Uterus (tissue), 4 donors: Measurements from ENCODE around the gene F10. TPM values are rescaled to one million over a fixed set of nuclear protein-coding genes. Genes with fewer than 3 reads are reported as not detected.

Source experiments
- DNase-seq, 2 donors: peaks; one replicate each; pipeline ENCODE4 v3.0.0-alpha.2; 2019 to 2020
- H3K27ac ChIP-seq, 2 donors: fragments of 200-600 bp; sonication (generic); 1 replicate in 1 of 2; 2 replicates in 1 of 2; pipeline ENCODE4 v1.5.1; 2016 to 2018
- H3K27me3 ChIP-seq, 2 donors: fragments of 200-600 bp; sonication (generic); one replicate each; pipeline ENCODE4 v1.5.1; 2018 to 2019; ENCODE audit warnings: control low read depth in 1 of 2
- H3K36me3 ChIP-seq, 2 donors: fragments of 200-600 bp; sonication (generic); one replicate each; pipeline ENCODE4 v1.5.1; 2019; ENCODE audit warnings: control low read depth in 1 of 2
- H3K4me1 ChIP-seq, 2 donors: fragments of 200-600 bp; sonication (generic); one replicate each; pipeline ENCODE4 v1.5.1; 2018 to 2019; ENCODE audit warnings: control low read depth in 1 of 2
- H3K4me3 ChIP-seq, 2 donors: fragments of 200-600 bp; sonication (generic); 1 replicate in 1 of 2; 2 replicates in 1 of 2; pipeline ENCODE4 v1.5.1; 2018 to 2019; ENCODE audit warnings: mild to moderate bottlenecking in 1 of 2
- H3K9me3 ChIP-seq, 2 donors: fragments of 200-600 bp; sonication (generic); one replicate each; pipeline ENCODE4 v1.5.1; 2019; ENCODE audit warnings: control low read depth in 1 of 2
- POLR2A ChIP-seq, 2 donors: fragments of 450-650 bp; IDR thresholded peaks; one replicate each; pipeline ENCODE4 v1.6.1; 2016; ENCODE audit warnings: antibody characterized with exemption in 2 of 2, mild to moderate bottlenecking in 1 of 2, moderate library complexity in 1 of 2
- intact Hi-C: fragments of 100-400 bp; cut with DNase I; formaldehyde crosslinking; loops from one replicate; pipeline ENCODE4 v1.15.1; 2023; ENCODE audit warnings: low total_unique reads
- total RNA-seq, 4 donors: library from RNA; depleted of rRNA in 3 of 4; stranded (reverse); fragments of >200 nt in 3 of 4; gene quantifications; one replicate each; pipeline versions ENCODE4 v1.1.0 to v1.2.4, GENCODE V29; 2014 to 2023
- TF ChIP-seq, protein P1 (sequence below), 4 experiments: fragments of 200-600 bp in 2 of 4; fragments of 450-650 bp in 2 of 4; sonication (generic) in 2 of 4; IDR thresholded peaks; one replicate each; pipeline ENCODE4 v1.5.1; 2016 to 2019; ENCODE audit warnings: antibody characterized with exemption in 4 of 4, mild to moderate bottlenecking in 2 of 4, moderate library complexity in 1 of 4
- donor health status: DM: yes; HTN: yes; CAD: no.

F10 gene
- total RNA-seq, 4 donors from 2014 or later = 6.8 to 56.8 (median 12.1) TPM

DNA sequence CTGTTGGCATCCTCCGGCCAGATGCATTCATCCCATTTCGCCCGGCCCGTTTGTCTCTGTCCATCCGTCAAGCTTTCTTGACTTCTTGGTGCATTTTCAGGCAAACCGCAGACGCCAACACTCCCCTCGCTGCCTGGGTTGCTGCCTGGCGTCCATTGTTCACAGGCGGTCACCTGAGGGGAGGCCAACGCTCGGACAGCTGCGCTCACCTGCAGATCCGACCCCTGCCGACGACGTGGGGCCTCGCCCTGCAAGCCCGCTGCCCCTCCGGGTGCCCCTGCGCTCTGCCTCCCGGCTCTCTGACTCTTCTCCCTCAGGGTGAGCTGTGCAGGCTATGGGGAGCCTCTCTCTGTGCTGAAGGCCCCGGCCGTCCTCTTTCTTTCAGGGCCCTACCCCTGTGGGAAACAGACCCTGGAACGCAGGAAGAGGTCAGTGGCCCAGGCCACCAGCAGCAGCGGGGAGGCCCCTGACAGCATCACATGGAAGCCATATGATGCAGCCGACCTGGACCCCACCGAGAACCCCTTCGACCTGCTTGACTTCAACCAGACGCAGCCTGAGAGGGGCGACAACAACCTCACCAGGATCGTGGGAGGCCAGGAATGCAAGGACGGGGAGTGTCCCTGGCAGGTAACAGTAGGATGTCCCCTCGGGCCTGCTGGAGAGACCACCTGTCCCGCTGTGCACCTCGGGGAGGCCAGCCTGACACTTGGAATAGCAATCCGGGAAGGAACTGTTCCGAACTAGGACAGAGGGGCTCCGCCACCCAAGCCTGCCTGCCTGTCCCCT, 21.1 kb downstream of the F10 start:
- no peak overlapping the region for H3K27ac ChIP-seq
- no peaks in the 10 kb centered on the region for H3K4me1 ChIP-seq
- intact Hi-C loops = no loop called here
- H3K27me3 ChIP-seq = no peaks in the 10 kb centered on the region
- H3K4me3 ChIP-seq = no peak overlapping the region
- TF ChIP-seq POLR2A (IDR thresholded peaks at IDR 0.05) = no peak
- TF ChIP-seq, protein P1, sequence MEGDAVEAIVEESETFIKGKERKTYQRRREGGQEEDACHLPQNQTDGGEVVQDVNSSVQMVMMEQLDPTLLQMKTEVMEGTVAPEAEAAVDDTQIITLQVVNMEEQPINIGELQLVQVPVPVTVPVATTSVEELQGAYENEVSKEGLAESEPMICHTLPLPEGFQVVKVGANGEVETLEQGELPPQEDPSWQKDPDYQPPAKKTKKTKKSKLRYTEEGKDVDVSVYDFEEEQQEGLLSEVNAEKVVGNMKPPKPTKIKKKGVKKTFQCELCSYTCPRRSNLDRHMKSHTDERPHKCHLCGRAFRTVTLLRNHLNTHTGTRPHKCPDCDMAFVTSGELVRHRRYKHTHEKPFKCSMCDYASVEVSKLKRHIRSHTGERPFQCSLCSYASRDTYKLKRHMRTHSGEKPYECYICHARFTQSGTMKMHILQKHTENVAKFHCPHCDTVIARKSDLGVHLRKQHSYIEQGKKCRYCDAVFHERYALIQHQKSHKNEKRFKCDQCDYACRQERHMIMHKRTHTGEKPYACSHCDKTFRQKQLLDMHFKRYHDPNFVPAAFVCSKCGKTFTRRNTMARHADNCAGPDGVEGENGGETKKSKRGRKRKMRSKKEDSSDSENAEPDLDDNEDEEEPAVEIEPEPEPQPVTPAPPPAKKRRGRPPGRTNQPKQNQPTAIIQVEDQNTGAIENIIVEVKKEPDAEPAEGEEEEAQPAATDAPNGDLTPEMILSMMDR (IDR thresholded peaks at IDR 0.05) = no peak
- DNase-seq = no peak
- no peaks in the 10 kb centered on the region for H3K36me3 ChIP-seq
- no peaks in the 10 kb centered on the region for H3K9me3 ChIP-seq

DNA sequence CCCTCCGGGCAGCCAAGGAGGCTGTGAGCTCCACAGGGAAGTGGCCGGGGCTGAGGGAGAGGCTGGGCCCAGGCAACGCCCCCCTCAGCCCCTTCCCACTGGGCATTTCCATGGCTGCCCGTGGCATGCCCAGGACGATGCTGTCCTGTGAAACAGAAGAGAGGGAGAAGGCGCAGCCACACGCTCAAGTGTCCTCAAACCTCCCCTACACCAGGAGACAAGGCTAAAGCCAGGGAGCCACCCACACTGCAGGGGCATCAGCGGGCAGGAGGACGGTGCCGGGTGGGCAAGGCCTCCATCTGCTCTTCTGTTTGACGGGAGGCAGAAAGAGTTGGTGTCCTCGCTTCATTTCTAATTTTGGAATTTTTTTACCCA, 21.6 kb downstream of the F10 start:
- DNase-seq = no peak
- H3K9me3 ChIP-seq = no peaks in the 10 kb centered on the region
- intact Hi-C loops = no loop called here

DNA sequence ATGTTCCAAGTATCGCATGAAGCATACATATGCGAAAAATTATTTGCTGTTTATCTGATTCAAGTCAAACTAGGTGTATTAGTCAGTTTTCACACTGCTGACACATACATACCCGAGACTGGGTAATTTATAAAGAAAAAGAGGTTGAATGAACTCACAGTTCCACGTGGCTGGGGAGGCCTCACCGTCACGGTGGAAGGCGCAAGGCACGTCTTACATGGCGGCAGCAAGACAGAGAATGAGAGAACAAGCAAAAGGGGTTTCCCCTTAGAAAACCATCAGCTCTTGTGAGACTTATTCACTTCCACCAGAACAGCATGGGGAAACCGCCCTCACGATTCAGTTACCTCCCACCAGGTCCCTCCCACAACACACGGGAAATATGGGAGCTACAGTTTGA, 22.9 kb downstream of the F10 start:
- H3K9me3 ChIP-seq = no peaks in the 10 kb centered on the region
- no peaks in the 10 kb centered on the region for H3K36me3 ChIP-seq
- no peak for DNase-seq
- intact Hi-C loops = no loop called here
- H3K4me3 ChIP-seq = no peak overlapping the region
- H3K27me3 ChIP-seq = no peaks in the 10 kb centered on the region
- TF ChIP-seq, protein P1 (IDR thresholded peaks at IDR 0.05) = no peak
- TF ChIP-seq POLR2A (IDR thresholded peaks at IDR 0.05) = no peak
- H3K4me1 ChIP-seq = no peaks in the 10 kb centered on the region
- H3K27ac ChIP-seq = no peak overlapping the region

More for the DNA sequence above, 21.6 kb downstream of the F10 start:
- no peak overlapping the region for H3K4me3 ChIP-seq
- no peaks in the 10 kb centered on the region for H3K36me3 ChIP-seq
- no peaks in the 10 kb centered on the region for H3K27me3 ChIP-seq
- H3K27ac ChIP-seq = no peak overlapping the region
- TF ChIP-seq POLR2A (IDR thresholded peaks at IDR 0.05) = no peak
- TF ChIP-seq, protein P1 (IDR thresholded peaks at IDR 0.05) = no peak
- no peaks in the 10 kb centered on the region for H3K4me1 ChIP-seq

DNA sequence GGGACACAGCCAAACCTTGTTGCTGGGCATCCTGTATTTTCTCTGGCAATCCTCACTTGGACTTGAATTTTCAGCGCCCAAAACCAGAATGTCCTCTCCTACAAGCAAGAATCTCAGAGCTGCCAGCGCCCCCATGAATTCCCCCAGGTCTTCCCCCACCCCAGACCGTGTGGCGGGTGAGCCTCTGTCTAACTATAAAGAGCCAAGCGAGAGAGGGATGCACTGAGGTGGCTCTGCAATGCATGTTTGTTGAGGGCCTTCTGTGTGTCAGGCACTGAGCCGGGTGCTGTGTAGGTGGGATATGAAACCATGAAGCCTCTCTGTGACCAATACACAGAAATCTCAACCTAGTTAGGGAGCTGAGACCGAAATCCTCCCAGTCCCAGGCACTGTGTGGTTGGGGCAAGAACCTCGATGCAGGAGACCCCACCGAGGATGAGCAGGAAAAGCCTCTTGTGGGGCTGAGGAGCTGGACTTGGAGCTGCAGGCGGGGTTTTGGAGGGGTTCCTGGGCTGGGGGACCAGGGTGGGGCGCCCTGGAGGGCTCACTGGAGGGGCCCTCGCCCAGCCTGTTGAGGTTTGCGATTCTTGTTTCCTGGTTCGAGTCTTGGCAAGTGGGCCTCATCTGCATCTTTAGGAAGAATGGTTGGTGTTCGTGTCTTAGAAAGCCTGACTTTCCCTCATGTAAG, 23.5 kb downstream of the F10 start:
- DNase-seq = no peak
- intact Hi-C loops = no loop called here
- TF ChIP-seq, protein P1 (IDR thresholded peaks at IDR 0.05) = no peak
- TF ChIP-seq POLR2A (IDR thresholded peaks at IDR 0.05) = no peak
- Histone ChIP-seq H3K27me3 (no peaks in the 10 kb centered on the region), H3K36me3 (no peaks in the 10 kb centered on the region), H3K4me1 (no peaks in the 10 kb centered on the region), H3K27ac (no peak overlapping the region), H3K9me3 (no peaks in the 10 kb centered on the region), H3K4me3 (no peak overlapping the region)

DNA sequence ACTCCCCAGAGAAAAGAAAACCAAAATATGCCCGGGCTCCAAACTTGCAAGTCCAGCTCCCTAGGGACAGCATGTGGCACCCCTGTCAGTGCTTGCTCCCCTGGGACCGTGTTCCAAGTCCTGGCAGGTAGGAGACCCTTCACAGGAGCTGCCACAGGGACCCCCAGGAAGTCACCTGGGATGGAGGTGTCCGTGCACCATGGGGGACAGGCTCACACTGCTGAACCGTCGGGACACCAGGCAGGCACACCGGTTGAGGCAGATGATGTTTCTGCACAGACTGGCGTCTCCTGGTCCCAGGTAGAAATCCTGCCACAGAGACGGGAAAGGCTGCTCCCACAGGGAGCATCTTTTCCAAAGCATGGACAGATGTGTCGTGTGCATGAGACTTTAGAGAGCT, 24.2 kb downstream of the F10 start:
- Histone ChIP-seq H3K4me1 (no peaks in the 10 kb centered on the region), H3K27me3 (no peaks in the 10 kb centered on the region), H3K36me3 (no peaks in the 10 kb centered on the region), H3K27ac (no peak overlapping the region), H3K9me3 (no peaks in the 10 kb centered on the region), H3K4me3 (no peak overlapping the region)
- intact Hi-C loops = no loop called here
- TF ChIP-seq POLR2A (IDR thresholded peaks at IDR 0.05) = no peak
- TF ChIP-seq, protein P1 (IDR thresholded peaks at IDR 0.05) = no peak
- DNase-seq = no peak
